Hematopoietic multipotent progenitor cell treated with erythropoietin and hydrocortisone succinate and interleukin-3 and kit ligand, for 15 days (in vitro differentiated cells): ENCODE measurements around the gene NDST4.

Source experiments
- DNase-seq: peaks from one replicate; pipeline ENCODE4 v3.0.0-alpha.2; 2015; ENCODE audit warnings: low spot score

NDST4 gene

DNA sequence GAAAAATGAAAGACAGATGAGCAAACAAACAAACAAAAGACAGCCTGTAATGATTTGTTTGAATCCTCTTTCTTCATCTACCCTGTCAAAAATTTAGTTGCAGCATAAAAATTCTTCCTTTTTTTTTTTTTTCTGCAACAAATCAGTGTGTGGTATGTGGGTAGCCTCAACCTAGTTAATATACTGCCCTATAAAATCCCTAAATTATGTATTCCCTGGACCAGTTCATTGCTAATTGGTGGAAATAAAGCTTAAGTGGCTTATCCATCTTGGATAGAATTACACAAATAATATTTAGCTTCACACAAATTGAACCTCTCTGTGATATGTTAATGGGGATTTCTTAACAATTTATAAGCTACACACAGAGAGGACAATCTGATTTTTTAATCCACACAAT lies 208.4 kb downstream of the NDST4 start:
- DNase-seq: no peak

DNA sequence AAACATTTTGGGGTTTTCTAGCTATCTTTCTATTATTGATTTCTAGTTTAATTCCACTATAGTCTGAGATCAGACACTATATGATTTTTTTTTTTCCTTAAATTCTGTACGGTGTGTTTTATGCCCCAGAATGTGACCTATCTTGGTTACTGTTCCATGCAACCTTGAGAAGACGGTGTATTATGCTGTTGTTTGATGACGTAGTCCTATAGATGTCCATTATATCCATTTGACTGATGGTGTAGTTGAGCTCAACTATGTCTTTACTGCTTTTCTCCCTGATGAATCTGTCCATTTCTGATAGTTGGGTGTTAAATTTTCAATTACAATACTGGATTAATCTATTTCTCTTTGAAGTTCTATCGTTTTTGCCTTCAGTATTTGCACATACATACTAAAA lies 212.5 kb downstream of the NDST4 start:
- DNase-seq: no peak

DNA sequence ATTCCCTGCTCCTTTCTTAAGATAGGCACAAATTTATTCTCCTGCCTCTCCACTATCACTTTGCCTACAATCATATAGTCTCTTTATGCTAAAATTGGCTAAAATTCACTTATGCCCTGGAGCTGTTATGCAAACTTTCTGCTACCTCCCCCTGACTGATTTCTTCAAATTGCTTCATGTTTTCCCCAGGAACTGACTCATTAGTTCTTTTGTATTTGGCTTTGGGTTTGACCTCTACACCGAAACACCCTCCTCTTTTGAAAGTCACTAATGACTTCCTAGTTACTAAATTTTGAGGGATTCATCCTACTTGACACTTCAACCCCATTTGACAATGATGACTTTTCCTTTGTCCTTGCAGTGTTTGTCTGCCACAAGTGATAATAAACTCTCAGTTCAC lies 222.6 kb downstream of the NDST4 start:
- DNase-seq: no peak

DNA sequence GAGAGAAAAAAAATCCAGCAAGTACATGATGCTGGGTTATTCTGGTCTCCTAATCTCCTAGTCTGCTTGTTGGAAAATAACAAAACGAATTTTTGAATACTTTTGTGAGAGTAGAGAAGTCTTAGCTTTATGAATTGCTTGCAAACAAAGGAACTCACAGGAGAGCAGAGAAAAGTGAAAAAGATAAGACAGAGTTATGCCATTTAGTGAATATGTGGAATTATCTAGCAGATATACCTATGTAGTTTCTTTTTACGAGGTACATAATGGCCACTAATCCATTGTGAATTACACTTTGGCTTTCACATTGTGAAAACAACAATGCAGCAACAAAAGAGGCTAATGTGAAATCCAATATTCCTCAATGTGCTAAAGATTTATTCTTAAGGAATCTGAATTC lies 226.7 kb downstream of the NDST4 start:
- no peak for DNase-seq

DNA sequence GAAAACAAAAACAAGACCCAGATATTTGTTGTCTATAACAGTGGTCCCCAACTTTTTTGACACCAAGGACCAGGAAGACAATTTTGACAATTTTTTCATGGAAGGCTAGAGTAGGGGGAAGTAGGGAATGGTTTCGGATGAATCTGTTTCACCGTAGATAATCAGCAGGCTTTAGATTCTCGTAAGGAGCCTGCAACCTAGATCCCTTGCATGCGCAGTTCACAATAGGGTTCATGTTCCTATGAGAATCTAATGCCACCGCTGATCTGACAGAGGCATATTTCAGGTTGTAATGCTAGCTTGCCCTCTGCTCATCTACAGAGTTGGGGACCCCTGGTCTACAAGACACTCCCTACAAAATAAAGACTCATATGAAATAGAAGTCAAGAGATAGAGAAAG lies 229.8 kb downstream of the NDST4 start:
- DNase-seq: no peak

DNA sequence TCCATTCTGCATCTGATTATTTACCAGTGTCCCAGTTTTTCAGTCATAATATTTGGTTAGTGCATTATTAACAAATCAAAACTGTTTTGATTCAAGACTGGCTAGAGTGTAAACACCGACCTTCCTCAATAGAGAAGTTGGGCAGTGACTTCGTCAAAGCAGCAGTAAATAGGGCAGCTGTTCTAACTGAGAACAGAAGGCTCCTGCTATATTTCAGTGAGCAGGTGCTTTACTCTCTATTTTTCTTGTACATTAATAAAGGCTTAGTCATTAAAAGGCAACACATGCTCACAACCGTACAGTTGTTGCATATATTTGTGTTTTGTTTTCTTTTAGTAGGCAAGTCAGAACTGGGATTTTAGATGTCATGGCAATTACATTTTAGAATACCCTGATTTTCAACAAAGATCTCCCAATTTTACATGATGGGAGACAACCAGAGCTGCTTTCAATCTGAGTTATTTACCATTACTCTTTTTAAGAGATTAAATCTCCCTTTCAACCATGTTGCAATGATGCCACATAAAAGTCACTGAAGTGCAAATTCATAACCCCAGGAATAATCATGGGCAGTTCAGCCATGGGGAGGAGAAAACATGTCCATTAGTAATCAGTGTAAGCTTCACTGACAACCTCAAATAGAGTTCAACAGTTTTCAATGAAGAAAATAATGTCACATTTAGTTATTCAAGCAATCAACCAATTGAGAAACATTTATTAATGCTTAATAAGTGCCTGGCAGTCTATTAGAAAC lies 233.3 kb downstream of the NDST4 start:
- no peak for DNase-seq

DNA sequence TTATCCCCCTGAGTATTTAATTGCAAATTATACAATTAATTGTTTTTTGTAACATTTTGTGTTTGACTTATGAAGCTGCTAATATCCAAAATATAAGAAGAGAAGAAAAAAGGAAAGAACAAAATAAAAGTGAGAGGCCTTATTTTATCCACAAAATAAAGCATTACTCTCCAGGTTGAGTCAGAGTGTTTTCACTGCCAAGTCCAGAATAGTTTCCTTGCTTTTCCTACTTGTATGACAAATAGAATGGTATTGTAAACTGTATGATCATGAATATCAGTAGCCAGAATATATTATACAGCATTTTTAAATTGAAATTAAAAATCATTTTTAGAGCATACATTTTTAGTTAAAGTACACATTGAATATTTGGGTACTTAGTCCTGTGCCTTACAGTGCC lies 237.8 kb downstream of the NDST4 start:
- no peak for DNase-seq

DNA sequence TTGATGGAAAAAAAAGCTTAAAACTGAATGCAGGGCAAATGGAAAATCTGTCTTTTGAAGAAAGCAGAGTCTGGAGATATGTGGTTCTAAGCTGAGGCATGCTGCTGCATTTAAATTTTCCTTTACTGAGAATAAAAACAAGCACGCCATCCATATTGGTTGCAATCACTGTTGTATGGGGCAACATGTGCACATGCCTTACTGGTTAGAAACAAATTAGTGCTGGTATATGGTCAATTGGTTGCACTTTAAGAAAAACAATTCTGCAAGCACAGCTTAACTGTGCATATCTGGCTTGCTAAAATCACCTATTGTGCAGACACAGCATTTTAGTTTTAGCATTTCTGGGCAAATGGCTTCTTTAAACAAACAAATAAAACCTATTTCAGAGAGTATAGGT lies 239.1 kb downstream of the NDST4 start:
- DNase-seq: no peak

DNA sequence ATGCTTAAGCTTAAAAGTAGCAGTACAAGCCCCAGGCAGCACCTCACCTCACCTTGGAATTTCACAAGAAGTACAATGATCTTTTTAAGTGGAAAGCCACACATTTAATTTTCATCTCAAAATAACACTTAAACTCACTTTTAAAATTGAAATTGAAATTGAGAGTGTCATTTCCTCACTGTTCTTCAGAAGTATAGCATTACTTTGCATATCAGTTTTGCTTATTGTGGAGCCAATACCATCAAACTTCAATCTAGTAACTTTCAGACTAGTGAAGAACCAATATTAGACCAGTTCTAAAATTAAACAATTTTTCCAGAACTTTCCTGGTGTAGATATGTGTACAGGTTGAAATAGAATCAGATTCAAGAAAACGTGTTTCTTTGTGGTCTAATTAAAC lies 242.4 kb downstream of the NDST4 start:
- no peak for DNase-seq

DNA sequence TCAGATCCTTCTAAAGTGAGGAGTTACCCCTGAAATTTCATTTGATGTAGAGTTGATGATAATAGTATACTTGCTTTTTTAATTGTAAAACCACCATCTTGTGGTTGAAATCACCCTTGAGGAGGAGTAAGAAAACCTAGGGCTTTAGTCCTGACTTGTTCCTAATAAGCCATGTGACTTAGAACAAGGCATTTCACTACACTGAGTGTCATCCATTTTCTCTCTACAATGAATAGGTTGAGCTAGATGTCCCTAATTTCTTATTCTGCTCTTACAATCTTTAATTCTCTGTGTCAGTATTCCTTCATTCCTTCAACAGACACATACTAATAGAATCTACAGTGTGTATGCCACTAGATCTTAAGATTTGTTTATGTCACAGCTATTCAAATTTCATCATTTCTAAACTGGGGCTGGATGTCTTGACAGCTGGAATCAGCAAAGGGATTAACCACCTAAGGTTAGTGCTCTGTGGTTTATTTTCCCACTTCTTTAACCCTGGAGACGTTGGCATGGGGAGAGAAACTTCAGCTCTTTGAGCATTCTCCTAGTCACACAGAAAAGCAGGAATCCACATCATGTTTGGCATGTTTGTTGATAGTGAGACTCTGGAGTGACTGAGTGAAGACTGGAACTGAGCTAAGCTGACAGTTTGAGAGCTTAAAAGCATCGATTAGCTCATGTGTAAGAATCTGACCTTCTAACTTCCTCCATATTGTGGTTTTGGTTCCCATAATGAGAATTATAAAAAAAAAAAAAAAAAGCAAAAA lies 246.3 kb downstream of the NDST4 start:
- no peak for DNase-seq

DNA sequence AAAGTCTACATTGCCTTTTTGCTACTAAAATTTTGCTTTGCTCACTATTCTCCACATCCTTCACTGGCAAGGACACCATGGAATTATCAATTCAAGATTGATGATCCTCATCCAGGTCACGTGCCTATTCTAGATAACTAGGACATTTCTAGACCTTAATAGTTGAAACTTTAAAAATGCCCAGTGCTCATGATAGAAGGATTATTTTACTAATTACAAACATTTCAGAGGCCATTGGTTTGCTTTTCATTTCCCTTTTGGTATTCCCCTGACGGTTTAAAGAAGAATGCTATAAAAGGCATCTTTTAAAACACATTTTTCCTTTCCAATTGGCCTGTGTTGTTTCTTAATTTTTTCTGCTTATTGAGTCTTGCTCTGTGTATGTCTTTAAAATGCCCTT lies 249.4 kb downstream of the NDST4 start:
- DNase-seq: no peak

DNA sequence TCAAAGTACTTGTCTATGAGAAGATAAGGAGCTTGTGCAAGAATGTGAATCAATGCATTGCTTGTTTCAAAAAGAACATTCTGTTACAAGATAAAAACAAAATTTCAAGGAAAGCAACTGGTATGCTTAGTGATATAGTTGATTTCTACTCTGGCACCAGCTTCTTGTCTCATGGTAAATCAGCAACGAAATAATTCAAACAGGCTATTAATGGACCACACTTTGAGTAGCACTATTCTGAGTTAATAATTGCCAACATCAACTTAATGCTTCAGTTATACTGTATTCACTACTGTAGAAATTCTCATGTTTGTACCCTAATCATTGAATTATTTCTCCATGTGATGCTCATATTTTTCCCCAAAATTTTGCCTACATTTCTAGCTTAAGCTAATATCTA lies 252.6 kb downstream of the NDST4 start:
- DNase-seq: no peak

DNA sequence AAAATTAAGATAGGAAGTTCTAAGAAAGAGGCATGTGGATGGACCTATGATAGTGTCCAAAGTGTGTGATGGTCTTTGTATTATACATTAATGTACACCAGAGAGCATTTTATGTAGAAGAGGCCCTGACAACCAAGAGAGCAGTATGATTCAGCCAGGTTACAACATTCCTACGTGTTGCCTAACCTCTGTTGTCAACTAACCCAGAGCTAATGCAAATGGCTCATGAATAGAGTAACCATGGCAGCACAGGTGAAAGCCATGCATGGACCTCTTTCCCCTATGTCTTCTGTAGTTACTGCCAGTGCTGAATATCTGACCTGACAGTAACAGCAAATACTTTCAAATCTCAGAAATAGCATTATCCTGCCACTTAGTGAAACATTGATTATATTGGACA lies 255.6 kb downstream of the NDST4 start:
- no peak for DNase-seq

DNA sequence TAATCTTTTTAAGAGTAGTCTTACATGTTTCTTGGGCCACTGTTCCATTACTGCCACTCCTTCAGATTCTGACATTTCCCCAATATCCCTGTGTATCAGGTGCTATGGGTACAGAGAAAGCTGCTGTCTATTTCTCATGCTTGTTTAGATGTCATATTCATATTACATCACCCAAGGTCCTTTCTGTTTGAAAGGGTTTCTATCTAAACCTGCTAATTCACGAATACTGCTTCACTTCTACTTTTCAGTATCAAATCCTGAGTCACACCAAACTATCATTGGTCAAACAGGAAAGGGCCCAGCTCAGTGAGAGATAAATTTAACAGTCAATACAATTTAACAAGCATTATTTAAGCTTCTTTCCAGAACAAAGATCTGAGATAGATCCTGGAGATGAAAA lies 273.4 kb downstream of the NDST4 start:
- DNase-seq: no peak

DNA sequence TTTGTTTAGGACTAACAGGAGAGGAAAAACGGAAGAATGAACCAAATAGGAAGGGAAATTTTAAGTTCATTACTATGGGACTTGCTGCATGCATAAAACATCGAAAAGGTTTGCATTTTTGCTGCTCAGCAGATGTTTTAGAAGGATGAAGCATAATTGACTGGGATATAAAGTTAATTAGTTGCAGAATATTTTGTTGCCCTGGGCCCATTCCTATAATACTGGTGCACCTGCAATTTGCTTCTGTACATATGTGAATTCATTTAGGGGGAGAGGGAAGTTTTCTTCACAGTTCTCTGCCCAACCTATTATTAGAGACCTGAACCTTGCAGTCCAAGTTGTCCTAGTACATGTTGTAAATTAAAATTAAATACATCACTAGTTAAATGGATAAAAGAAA lies 282.8 kb downstream of the NDST4 start:
- no peak for DNase-seq

DNA sequence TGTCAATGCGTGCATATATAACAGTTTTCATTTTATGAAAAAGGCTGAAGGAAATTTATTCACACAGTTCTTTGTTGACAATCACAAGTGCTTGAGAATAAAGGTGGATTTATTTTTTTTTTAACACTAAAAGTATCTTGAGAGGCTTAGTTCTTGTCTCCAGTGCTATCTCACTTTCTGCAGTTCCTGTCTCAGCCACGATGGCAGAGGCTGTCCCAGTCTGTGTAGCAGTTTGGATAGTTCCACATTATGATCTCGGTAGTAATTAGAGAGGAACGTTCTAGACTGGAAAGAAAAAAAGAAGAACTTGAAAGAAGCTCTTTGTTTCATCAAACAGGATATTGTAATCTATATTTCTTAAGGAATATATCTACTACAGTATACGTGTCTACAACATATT lies 285.8 kb downstream of the NDST4 start:
- no peak for DNase-seq

DNA sequence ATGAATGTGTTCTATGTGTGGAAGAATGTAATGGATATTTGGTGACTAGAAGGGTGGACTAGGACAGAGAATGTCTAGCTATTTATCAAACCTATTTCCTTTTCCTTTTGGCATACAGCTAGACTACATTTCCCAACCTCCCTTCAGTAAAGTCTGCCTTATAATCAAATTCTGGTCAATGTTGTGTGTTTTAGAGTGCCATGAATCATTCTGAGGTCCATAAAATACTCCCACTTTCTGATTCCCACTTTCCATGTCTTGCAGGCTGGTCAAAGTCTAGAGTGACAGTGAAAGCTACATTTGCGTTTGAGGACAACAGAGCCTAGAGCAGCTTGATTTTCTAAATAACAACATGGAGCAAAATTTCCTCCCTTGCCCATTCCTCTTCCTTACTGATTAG lies 297.7 kb downstream of the NDST4 start:
- DNase-seq: no peak

DNA sequence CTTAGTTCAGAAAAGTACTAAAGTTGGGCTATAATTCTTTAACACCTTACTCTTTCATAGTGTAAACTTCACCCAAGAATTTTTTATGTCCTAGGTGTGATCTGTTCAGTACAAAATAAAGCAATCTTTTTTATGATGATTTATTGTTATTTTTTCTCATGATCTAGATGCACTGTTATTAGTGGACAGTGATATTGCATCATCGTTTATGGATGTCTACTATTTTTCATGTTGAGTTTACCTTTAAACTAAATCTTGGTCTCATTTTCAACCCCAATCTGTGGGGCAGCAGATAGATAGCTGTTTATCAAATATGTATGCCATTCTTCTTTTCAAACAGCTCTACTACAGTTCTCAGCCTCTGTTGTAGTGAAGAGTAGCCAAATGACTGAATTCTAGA lies 299.5 kb downstream of the NDST4 start:
- no peak for DNase-seq

DNA sequence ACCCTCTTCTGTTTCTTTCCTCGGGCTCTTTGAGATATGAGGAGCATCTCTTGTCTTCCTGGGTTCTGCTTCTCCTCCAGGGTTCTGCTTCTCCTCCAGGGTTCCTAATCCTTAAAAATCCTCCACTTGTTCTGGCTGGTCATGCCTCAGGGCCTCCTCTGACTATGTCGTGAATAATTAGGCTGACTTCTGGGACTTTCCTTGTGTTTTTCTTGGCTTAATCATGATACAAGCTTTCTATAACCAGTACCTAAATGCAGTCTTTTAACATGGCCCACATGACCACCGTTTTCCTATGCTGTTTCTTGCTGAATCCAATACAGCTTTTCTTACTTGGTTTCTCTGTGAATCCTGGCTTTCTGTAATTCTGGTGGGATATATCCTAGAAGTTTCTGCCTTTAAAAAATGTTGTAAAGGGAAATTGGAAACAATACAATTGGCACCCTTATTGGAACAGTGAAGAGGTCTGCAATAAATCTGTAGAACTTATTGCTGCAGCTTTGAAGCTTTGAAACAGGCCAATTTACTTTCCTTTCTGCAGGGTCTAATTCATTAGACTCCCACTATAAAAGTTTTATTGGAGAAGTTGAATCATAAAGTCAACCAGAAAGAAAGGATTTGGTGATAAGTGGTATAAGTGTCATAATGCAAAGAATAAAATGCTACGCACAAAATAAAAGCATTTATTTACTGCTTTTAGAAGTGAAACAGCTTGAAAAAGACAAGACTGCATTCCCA lies 301.7 kb downstream of the NDST4 start:
- no peak for DNase-seq

DNA sequence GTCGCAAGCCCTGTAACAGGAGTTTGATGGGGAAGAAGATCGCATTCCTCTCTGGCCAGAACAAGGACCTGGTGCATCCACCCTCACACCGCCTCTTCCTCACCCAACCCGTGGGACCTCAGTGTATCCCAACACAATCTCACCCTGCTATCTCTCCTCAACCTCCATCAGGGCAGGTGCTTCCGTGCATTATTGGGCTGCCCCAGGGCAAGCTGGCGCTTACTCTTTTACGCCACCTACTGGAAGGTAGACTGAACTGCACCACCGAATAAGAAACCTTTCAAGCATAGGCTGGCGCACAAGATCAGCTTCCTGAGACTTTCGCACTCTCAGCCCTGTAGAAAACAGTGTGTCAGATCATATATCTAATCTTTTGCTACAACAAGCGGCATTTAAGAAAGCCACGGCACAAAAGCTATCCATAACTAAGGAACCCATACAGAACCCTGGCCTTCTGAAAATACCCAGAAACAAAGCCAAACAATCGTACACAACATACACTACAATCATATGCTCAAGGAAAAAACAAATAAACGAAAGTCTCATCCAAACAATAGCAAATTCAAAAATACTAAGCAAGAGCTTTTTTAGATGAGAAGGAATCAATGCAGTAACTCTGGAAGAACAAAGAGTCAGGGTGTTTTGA lies 305.5 kb downstream of the NDST4 start:
- DNase-seq: peak; percentile 45

DNA sequence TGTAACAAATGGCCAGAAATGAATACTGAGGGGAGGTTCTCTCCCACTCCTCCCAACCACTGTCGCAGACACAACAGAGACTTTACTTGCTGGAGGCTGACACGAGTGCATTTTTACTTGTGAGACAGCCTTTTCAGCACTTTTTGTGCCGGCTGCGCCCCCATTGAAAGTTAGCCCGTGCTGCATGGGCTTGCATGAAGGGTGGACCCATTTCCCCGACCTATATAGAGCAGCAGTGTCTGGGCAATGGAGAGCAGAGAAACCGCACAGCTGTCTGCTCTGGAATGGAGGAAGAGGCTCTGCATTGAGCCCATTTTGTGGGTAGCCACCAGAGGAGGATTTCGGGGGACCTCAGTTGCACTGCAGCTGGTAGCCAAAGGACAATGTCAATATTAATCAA lies 306.1 kb downstream of the NDST4 start:
- DNase-seq: no peak

DNA sequence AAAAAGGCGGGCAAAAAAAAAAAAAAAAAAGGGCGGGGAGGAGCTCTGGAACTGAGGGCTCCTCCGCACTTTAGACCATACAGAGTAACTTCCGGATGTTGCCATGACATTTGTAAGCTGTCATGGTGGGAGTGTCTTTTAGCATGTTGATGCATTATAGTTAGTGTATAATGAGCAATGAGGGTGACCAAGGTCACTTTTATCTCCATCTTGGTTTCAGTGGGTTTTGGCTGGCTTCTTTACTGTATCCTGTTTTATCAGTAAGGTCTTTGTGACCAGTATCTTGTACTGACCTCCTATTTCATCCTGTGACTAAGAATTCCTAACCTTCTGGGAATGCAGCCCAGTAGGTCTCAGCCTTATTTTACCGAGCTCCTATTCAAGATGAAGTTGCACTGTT lies 321.4 kb downstream of the NDST4 start:
- DNase-seq: no peak

DNA sequence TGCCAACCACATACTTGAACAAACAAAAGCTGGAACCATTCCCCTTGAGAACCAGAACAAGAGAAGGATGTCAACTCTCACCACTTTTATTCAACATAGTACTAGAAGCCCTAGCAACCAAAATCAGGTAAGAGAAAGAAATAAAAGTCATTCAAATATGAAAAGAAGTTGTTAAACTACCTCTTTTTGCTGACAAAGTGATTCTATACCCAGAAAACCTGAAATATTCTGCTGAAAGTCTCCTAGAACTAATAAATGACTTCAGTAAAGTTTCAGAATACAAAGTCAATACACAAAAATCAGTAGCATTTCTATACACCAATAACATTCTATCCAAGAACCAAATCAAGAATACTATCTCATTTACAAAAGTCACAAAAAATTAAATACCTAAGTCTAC lies 327.9 kb downstream of the NDST4 start:
- DNase-seq: no peak
